GM12878 (cell line): ENCODE measurements around the gene IMMP2L.

Experiments
- CTCF ChIP-seq, 3 experiments: IDR thresholded peaks in 2 of 3; conservative IDR thresholded peaks in 1 of 3; 2 replicates each; pipeline ENCODE4 v1.5.1; 2011; ENCODE audit warnings: low read depth in 3 of 3, low read length in 3 of 3, mild to moderate bottlenecking in 3 of 3, control low read depth in 2 of 3, moderate library complexity in 2 of 3, inconsistent platforms in 1 of 3, mixed read lengths in 1 of 3; ENCODE audit not compliant: control insufficient read depth in 2 of 3, insufficient read depth in 1 of 3; ENCODE audit errors: extremely low read depth in 1 of 3
- EP300 ChIP-seq, 2 experiments: fragments of 150-350 bp in 1 of 2; IDR thresholded peaks; 2 replicates each; pipeline ENCODE4 v1.6.1; 2011 to 2012; ENCODE audit warnings: low read depth in 2 of 2, low read length in 2 of 2, borderline replicate concordance in 1 of 2, improper control_type of control experiment in 1 of 2, inconsistent platforms in 1 of 2; ENCODE audit not compliant: control insufficient read depth in 1 of 2
- HDAC6 ChIP-seq: fragments of 200-600 bp; sonication (generic); IDR thresholded peaks from one replicate; pipeline ENCODE4 v1.8.0; 2017; ENCODE audit warnings: antibody characterized with exemption; ENCODE audit not compliant: unreplicated experiment
- JUNB ChIP-seq: IDR thresholded peaks from 2 replicates; pipeline ENCODE4 v1.6.1; 2016; ENCODE audit warnings: antibody characterized with exemption, mild to moderate bottlenecking
- MYB ChIP-seq: fragments of 150-350 bp; IDR thresholded peaks from 2 replicates; pipeline ENCODE4 v1.6.1; 2014; ENCODE audit warnings: mild to moderate bottlenecking, low read depth, low read length, borderline replicate concordance
- NFYA ChIP-seq: IDR thresholded peaks from 2 replicates; pipeline ENCODE4 v1.6.1; 2011; ENCODE audit warnings: low read depth, mild to moderate bottlenecking, low read length, improper control_type of control experiment, borderline replicate concordance
- NRF1 ChIP-seq: conservative IDR thresholded peaks from 2 replicates; pipeline ENCODE4 v1.6.1; 2011; ENCODE audit warnings: mild to moderate bottlenecking, low read depth, low read length, improper control_type of control experiment
- POLR2A ChIP-seq: IDR thresholded peaks from 2 replicates; pipeline ENCODE4 v1.6.1; 2011; ENCODE audit warnings: low read depth, mild to moderate bottlenecking, low read length
- POLR2AphosphoS5 ChIP-seq: IDR thresholded peaks from 2 replicates; pipeline ENCODE4 v1.6.1; 2011; ENCODE audit warnings: mild to moderate bottlenecking, low read length, inconsistent platforms
- USF1 ChIP-seq: IDR thresholded peaks from 2 replicates; pipeline ENCODE4 v1.6.1; 2011; ENCODE audit warnings: borderline replicate concordance, low read depth, mild to moderate bottlenecking, moderate library complexity, mixed read lengths, low read length; ENCODE audit not compliant: insufficient read depth; ENCODE audit errors: extremely low read length
- WRNIP1 ChIP-seq: IDR thresholded peaks from 2 replicates; pipeline ENCODE4 v1.6.1; 2011; ENCODE audit warnings: low read depth, low read length, improper control_type of control experiment, borderline replicate concordance
- ZBTB11 ChIP-seq: fragments of 450-650 bp; formaldehyde crosslinking; IDR thresholded peaks from 2 replicates; pipeline ENCODE4 v1.5.0; 2022; ENCODE audit warnings: mild to moderate bottlenecking, missing genetic modification characterization

GRCh38 chr7:111587410-111588064 lies 25.2 kb upstream of the IMMP2L start:
- TF ChIP-seq USF1: no peak
- TF ChIP-seq ZBTB11 (CRISPR knock-in tag): no peak
- no peak for TF ChIP-seq CTCF (IDR thresholded peaks at IDR 0.05 in 2 of 3, conservative IDR thresholded peaks at IDR 0.05 in 1 of 3; ENCODE audit: control insufficient read depth in 2 of 3, extremely low read depth in 1 of 3, insufficient read depth in 1 of 3, low read depth in 3 of 3, low read length in 3 of 3)
- no peak for TF ChIP-seq EP300 (IDR thresholded peaks at IDR 0.05; ENCODE audit: borderline replicate concordance in 1 of 2, control insufficient read depth in 1 of 2, low read depth in 2 of 2, low read length in 2 of 2)
- no peak for TF ChIP-seq NRF1
- TF ChIP-seq MYB: no peak
- TF ChIP-seq WRNIP1: no peak
- no peak for TF ChIP-seq POLR2A
- no peak for TF ChIP-seq HDAC6
- TF ChIP-seq JUNB: no peak
- TF ChIP-seq NFYA: no peak
- no peak for TF ChIP-seq POLR2AphosphoS5
